Germinal center (tissue), 1 donor: ENCODE measurements around the gene CLIP1.
"Not testable (repeated sequence)": the region's sequence is repeated elsewhere in the genome, so short reads cannot be mapped to it uniquely, and the experiment has no call there.

ENCODE experiments used
- DNase-seq: peaks from one replicate; pipeline ENCODE4 v3.0.0; 2012; ENCODE audit warnings: mixed read lengths, low spot score

CLIP1 gene

DNA sequence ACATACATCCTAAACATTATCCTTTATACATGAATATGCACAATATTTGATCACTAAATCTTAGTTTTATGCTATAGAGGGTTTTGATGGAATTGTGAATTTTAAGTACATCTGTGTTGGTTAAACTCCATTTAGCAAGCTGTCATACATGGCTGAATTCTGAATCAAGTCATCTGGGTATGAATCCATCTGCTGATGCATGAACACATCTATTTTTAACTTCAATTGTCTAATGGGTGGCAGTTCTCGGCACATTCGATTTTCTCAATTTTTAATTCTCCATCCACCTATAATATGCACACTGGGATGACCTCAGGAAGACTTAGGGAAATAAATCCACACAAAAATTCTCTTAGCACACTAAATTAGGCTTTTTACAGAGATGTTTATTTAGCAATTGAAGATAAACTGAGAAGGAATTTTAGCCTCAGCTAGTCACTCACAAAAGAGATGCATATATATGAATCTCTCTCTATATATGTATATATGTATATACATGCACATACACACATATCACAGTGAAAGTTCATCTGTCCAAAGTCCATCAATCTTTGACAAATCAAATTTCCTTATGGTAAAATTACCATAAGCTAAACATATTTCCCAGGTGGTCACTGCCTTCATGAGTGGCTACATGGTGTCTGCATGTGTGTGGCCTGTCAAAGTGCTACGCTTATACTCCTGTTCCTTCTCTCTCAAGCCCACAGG, 111.7 kb downstream of the CLIP1 start:
- DNase-seq = no peak

DNA sequence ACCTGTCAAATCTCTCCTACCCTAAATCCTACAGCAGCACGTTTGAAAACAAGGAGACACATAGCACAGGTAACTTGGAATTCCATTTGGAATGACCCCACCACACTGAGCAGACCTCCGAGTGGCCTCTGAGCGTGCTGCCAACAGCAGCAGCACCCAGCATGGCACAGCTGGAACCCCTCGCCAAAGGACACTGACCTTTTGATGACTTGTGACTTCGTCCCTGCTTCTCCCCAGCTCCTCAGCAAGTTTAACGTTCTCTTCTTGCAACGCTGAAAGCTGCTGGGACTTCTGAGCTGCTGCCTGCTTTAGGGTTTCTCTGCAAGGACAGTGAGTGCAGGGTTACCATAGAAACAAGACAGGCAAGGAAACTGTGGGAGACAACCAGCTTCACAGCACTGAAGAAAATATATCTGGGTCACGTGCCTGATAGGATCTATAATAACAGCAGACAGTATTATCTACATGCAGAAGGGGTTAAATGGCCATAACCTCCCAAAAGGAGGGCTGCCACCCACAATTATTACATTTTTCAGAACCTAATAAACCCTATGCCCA, 112.8 kb downstream of the CLIP1 start:
- no peak for DNase-seq

GRCh38 chr12:122308811-122309210, 113.7 kb downstream of the CLIP1 start:
- no peak for DNase-seq

- no peak for DNase-seq
Observed at GRCh38 chr12:122306407-122306806, 116.1 kb downstream of the CLIP1 start.

DNA sequence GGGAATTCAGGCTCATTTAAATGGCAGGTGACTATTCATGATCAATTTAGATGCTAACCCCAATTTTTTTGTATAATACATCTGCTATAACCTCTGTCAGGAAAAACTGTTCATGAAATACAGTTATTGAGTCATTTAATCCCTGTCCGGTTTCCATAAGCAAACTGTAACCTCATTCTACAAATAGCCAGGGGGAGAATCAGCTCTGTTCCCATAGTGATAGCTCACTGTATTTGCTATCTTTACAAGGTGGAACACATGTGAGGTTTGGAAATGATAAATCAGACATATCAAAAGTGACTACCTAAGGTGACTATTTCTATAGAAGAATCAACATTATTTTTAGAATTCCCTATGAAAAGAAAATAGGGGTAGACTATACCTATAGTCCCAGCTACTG, 117.5 kb downstream of the CLIP1 start:
- DNase-seq = no peak

DNA sequence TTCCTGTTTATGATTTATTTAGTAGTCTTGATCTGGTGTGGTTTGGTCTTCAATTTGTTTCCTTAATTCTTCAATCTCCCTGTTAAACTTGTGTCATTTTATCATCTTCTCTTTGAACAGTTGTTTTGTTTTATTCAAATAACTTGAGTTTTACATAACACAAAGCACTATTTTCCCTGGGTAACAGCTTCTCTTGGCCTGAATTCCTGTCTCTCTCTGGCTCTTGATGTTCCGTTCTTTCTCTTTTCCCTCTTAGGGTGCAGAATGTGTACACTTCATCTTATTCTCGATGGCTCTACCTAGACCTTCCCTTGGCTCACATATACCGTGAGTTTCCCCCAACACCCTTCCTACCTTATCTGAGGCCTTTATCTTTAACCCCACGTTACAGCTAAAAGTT, 119.4 kb downstream of the CLIP1 start:
- no peak for DNase-seq

DNA sequence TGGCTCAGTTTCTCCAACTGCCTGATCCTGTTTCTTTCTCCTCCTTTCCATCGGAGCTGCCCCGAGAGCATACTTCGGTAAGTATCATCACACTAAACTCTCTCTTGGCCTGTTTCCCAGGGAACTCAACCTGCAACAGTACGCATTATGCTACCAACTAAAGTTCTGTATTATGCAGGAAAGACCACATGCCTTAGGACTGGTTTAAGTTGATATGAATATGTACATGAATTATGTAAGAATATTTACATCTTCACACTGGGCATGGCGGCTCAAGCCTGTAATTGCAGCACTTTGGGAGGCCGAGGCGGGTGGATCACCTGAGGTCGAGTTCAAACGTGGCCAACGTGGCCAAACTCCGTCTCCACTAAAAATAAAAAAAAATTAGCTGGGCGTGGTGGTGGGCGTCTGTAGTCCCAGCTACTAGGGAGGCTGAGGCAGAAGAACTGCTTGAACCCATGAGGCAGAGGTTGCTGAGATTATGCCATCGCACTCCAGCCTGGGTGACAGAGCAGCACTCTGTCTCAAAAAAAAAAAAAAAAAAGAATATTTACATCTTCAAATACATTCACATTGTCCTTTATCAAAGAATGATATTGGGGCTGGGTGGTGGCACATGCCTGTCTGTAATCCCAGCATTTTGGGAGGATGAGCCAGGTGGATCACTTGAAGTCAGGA, 124.3 kb downstream of the CLIP1 start:
- DNase-seq = no peak

GRCh38 chr12:122297494-122297893, 125.0 kb downstream of the CLIP1 start:
- no peak for DNase-seq

GRCh38 chr12:122295877-122296276, 126.6 kb downstream of the CLIP1 start:
- DNase-seq = no peak

DNA sequence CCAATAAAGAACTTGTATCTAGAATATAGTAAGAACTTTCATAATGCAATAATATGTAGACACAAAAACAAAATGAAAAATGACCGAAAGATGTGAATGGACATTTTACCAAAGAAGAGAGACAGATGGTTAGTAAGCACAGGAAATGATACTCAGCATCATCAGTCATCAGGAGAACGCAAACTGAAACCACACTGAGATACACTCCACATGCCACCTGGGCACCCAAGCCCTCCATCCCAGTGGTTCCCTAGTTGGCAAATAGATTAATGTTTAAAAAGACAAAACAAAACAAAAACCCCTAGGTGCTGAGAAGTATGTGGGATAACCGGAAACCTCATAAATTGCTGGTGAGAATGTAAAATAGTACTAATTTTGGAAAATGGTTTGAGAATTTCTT, 129.4 kb downstream of the CLIP1 start:
- no peak for DNase-seq

DNA sequence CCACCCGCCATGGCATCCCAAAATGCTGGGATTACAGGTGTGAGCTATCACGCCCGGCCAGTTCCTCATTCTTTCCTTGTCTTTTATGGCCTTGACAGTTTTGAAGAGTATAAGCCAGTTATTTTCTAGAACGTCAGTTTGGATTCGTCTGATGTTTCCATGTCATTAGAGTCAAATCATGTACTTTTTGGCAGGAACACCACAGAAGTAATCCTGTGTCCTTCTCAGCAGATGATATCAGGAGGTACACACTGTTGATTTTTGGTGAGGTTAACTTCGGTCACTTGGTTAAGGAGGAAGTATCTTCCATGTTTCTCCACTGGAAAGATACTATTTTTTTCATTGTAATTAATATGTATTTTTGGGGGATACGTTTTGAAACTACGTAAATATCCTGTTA, 131.0 kb downstream of the CLIP1 start:
- no peak for DNase-seq

DNA sequence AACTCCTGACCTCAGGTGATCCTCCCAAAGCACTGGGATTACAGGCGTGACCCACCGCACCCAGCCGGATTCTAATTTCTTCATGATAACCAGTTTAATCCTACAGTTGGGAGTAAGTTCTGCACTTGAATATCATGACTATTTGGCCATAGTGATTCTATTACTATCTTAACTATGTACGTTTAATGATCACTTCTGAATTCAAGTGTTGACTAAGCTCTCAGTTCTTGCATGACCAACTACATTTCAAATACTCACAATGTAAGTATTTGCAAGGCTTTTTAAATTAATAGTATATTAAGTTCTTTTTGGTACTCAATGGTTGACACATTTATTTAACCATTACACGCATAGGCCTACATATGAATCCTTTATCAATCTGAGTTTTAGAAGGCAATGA, 138.8 kb downstream of the CLIP1 start:
- no peak for DNase-seq

GRCh38 chr12:122282061-122282460, 140.4 kb downstream of the CLIP1 start:
- DNase-seq = no peak

GRCh38 chr12:122276242-122276641, 146.2 kb downstream of the CLIP1 start:
- DNase-seq = no peak

- no peak for DNase-seq
Observed at GRCh38 chr12:122275459-122275858, 147.0 kb downstream of the CLIP1 start.

GRCh38 chr12:122266230-122266901, 156.1 kb downstream of the CLIP1 start, which contains the start of gene VPS33A:
Gene VPS33A (minus strand): TSS chr12:122266494. CDS start chr12:122266408, 86 bp downstream.
- peak; percentile 93 for DNase-seq

DNA sequence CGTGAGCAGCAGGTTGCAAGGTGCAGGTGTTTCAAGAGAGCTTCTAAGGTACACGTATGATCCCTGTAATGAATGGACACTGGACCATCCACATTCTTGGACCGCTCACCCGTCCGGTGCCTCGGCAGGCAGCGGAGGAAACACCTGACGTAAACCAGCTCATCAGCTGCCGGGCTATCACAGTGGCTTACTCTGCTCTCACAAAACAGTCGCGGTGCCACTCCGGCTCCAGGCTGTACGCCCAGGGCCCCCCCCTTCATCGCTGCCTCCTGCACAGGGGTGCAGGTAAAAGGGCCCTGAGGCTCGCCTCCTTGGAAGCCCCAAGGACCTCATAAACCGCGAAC, 156.6 kb downstream of the CLIP1 start:
- no peak for DNase-seq

DNA sequence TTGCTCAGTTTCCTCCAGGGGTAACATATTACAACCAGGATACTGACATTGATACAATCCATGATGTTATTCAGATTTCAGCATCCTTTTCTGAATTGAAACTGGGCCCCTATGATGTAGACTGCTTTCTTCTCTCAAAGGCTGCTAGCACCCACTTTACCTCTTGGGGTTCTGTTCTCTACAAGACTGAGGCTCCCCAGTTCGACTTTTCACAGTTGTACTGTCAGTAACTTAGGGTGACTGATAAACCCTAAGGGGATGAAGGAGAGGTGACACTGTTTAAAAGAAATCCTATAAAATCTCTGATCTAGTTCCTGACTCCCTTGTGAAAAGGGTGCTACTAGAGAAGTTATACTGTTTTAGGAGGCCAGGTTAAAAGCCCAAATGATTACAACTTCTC, 157.0 kb downstream of the CLIP1 start:
- peak; percentile 22 for DNase-seq

- not testable (repeated sequence) for DNase-seq
Observed at GRCh38 chr12:122260735-122261134, 161.7 kb downstream of the CLIP1 start.

DNA sequence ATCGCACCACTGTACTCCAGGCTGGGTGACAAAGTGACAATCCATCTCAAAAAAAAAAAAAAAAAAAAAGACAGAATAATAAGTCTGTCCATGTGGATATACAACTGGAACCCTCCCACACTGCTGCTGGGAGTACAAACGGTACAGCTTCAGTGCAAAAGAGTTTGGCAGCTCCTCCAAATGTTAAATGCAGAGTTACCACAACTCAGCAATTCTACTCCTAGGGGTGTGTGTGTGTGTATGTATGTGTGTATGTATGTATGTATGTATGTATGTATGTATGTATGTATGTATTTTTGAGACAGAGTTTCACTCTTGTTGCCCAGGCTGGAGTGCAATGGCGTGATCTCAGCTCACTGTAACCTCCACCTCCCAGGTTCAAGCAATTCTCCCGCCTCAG, 163.5 kb downstream of the CLIP1 start:
- DNase-seq = not testable (repeated sequence)

- not testable (repeated sequence) for DNase-seq
Observed at GRCh38 chr12:122258462-122258861, 164.0 kb downstream of the CLIP1 start.

DNA sequence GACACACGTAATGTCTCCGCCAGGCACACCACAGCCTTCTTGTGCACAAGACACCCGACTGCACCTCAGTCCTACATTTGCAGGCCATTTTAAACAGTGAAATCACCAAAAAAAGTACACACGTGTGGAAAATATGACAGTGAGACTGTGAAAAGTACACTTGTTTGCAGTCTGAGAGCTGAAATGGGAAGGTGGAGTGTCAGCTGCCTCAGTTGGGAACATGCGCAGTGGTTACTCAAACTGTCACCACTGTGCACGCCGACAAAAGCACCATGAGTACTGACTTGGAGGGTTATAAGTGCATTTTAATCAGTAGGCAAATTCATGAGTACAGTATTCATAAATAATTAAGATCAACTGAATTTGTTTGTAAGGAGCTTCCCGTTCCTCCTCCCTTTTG, 171.9 kb downstream of the CLIP1 start:
- no peak for DNase-seq

- no peak for DNase-seq
Observed at GRCh38 chr12:122250047-122250446, 172.4 kb downstream of the CLIP1 start.
